ENCODE measurements around the gene DARS2.
A peak's percentile ranks its signal among the peaks of the same experiment; 100 is the strongest.
"Not testable (repeated sequence)": the region's sequence is repeated elsewhere in the genome, so short reads cannot be mapped to it uniquely, and the experiment has no call there.

Gene DARS2

GRCh38 chr1:173852105-173852504, 27.6 kb downstream of the DARS2 start:
- Histone ChIP-seq H3K4me1 (ENCODE audit: insufficient read depth, low read length) (peaks cover 14% of the 10 kb centered on the region; the same call in 1 of the 2 replicates), H3K9ac (ENCODE audit: low read depth, low read length) (no peak overlapping the region), H3K9me3 (ENCODE audit: control insufficient read depth, insufficient read depth, low read length) (no peaks in the 10 kb centered on the region), H3K36me3 (ENCODE audit: insufficient read depth, low read length) (peaks cover 10% of the 10 kb centered on the region)

- Histone ChIP-seq H3K4me1 (ENCODE audit: insufficient read depth, low read length) (peaks cover 14% of the 10 kb centered on the region; the same call in 1 of the 2 replicates), H3K36me3 (ENCODE audit: insufficient read depth, low read length) (peaks cover 10% of the 10 kb centered on the region), H3K9me3 (ENCODE audit: control insufficient read depth, insufficient read depth, low read length) (no peaks in the 10 kb centered on the region), H3K9ac (ENCODE audit: low read depth, low read length) (no peak overlapping the region)
Measured at GRCh38 chr1:173853074-173853473, 28.6 kb downstream of the DARS2 start.

- peaks cover 10% of the 10 kb centered on the region for H3K36me3 ChIP-seq (ENCODE audit: insufficient read depth, low read length)
- H3K4me1 ChIP-seq (ENCODE audit: insufficient read depth, low read length): peaks cover 14% of the 10 kb centered on the region; the same call in 1 of the 2 replicates
- no peaks in the 10 kb centered on the region for H3K9me3 ChIP-seq (ENCODE audit: control insufficient read depth, insufficient read depth, low read length)
- no peak overlapping the region for H3K9ac ChIP-seq (ENCODE audit: low read depth, low read length)
Measured at GRCh38 chr1:173856014-173856413, 31.5 kb downstream of the DARS2 start.

- Histone ChIP-seq H3K36me3 (ENCODE audit: insufficient read depth, low read length) (peaks cover 10% of the 10 kb centered on the region), H3K4me1 (ENCODE audit: insufficient read depth, low read length) (peaks cover 14% of the 10 kb centered on the region; the same call in 1 of the 2 replicates), H3K9ac (ENCODE audit: low read depth, low read length) (no peak overlapping the region), H3K9me3 (ENCODE audit: control insufficient read depth, insufficient read depth, low read length) (no peaks in the 10 kb centered on the region)
Measured at GRCh38 chr1:173856903-173857302, 32.4 kb downstream of the DARS2 start.

GRCh38 chr1:173857363-173857917, 33.0 kb downstream of the DARS2 start:
- Histone ChIP-seq H3K36me3 (ENCODE audit: insufficient read depth, low read length) (peaks cover 10% of the 10 kb centered on the region), H3K9ac (ENCODE audit: low read depth, low read length) (no peak overlapping the region), H3K4me1 (ENCODE audit: insufficient read depth, low read length) (peaks cover 14% of the 10 kb centered on the region; the same call in 1 of the 2 replicates), H3K9me3 (ENCODE audit: control insufficient read depth, insufficient read depth, low read length) (no peaks in the 10 kb centered on the region)

GRCh38 chr1:173859547-173859946, 35.1 kb downstream of the DARS2 start:
- not testable (repeated sequence) for H3K9me3 ChIP-seq (ENCODE audit: control insufficient read depth, insufficient read depth, low read length); H3K9ac ChIP-seq (ENCODE audit: low read depth, low read length); H3K4me1 ChIP-seq (ENCODE audit: insufficient read depth, low read length)
- peaks cover 24% of the 10 kb centered on the region for H3K36me3 ChIP-seq (ENCODE audit: insufficient read depth, low read length)

GRCh38 chr1:173860065-173860464, 35.6 kb downstream of the DARS2 start:
- Histone ChIP-seq H3K4me1 (ENCODE audit: insufficient read depth, low read length) (no peaks in the 10 kb centered on the region), H3K9ac (ENCODE audit: low read depth, low read length) (no peak overlapping the region), H3K36me3 (ENCODE audit: insufficient read depth, low read length) (peaks cover 27% of the 10 kb centered on the region), H3K9me3 (ENCODE audit: control insufficient read depth, insufficient read depth, low read length) (no peaks in the 10 kb centered on the region)

- H3K4me1 ChIP-seq (ENCODE audit: insufficient read depth, low read length): peaks cover 5% of the 10 kb centered on the region; the same call in 1 of the 2 replicates
- H3K36me3 ChIP-seq (ENCODE audit: insufficient read depth, low read length): peaks cover 38% of the 10 kb centered on the region
- H3K9ac ChIP-seq (ENCODE audit: low read depth, low read length): no peak overlapping the region
Measured at GRCh38 chr1:173861731-173862145, 37.3 kb downstream of the DARS2 start.

GRCh38 chr1:173862146-173862768, 37.8 kb downstream of the DARS2 start:
- not testable (repeated sequence) for H3K9me3 ChIP-seq (ENCODE audit: control insufficient read depth, insufficient read depth, low read length); H3K9ac ChIP-seq (ENCODE audit: low read depth, low read length); H3K4me1 ChIP-seq (ENCODE audit: insufficient read depth, low read length)
- H3K36me3 ChIP-seq (ENCODE audit: insufficient read depth, low read length): peaks cover 43% of the 10 kb centered on the region

More at GRCh38 chr1:173861731-173862145, 37.3 kb downstream of the DARS2 start:
- H3K9me3 ChIP-seq (ENCODE audit: control insufficient read depth, insufficient read depth, low read length): no peaks in the 10 kb centered on the region

- no peak overlapping the region for H3K9ac ChIP-seq (ENCODE audit: low read depth, low read length)
- peaks cover 43% of the 10 kb centered on the region for H3K36me3 ChIP-seq (ENCODE audit: insufficient read depth, low read length)
- H3K9me3 ChIP-seq (ENCODE audit: control insufficient read depth, insufficient read depth, low read length): no peaks in the 10 kb centered on the region
- peaks cover 5% of the 10 kb centered on the region; the same call in 1 of the 2 replicates for H3K4me1 ChIP-seq (ENCODE audit: insufficient read depth, low read length)
Measured at GRCh38 chr1:173862769-173863223, 38.3 kb downstream of the DARS2 start.

GRCh38 chr1:173863224-173864161, 39.0 kb downstream of the DARS2 start:
- Histone ChIP-seq H3K4me1 (ENCODE audit: insufficient read depth, low read length) (peaks cover 5% of the 10 kb centered on the region; the same call in 1 of the 2 replicates), H3K9me3 (ENCODE audit: control insufficient read depth, insufficient read depth, low read length) (no peaks in the 10 kb centered on the region), H3K36me3 (ENCODE audit: insufficient read depth, low read length) (peaks cover 43% of the 10 kb centered on the region), H3K9ac (ENCODE audit: low read depth, low read length) (no peak overlapping the region)

GRCh38 chr1:173864179-173864867, 39.9 kb downstream of the DARS2 start:
- Histone ChIP-seq H3K36me3 (ENCODE audit: insufficient read depth, low read length) (peaks cover 43% of the 10 kb centered on the region), H3K4me1 (ENCODE audit: insufficient read depth, low read length) (peaks cover 7% of the 10 kb centered on the region), H3K9me3 (ENCODE audit: control insufficient read depth, insufficient read depth, low read length) (no peaks in the 10 kb centered on the region), H3K9ac (ENCODE audit: low read depth, low read length) (no peak overlapping the region)

- Histone ChIP-seq H3K9me3 (ENCODE audit: control insufficient read depth, insufficient read depth, low read length) (no peaks in the 10 kb centered on the region), H3K4me1 (ENCODE audit: insufficient read depth, low read length) (peaks cover 9% of the 10 kb centered on the region), H3K36me3 (ENCODE audit: insufficient read depth, low read length) (peaks cover 46% of the 10 kb centered on the region), H3K9ac (ENCODE audit: low read depth, low read length) (peak overlapping the region; percentile 74)
Measured at GRCh38 chr1:173865468-173866164, 41.1 kb downstream of the DARS2 start.

All from ES-I3 (cell line).